Epidermal melanocyte (primary cell): ENCODE results near the gene NT5DC1.
"Not testable (repeated sequence)": the region's sequence is repeated elsewhere in the genome, so short reads cannot be mapped to it uniquely, and the experiment has no call there.

ENCODE experiments used
- DNase-seq: peaks from one replicate; pipeline ENCODE4 v3.0.0; 2011; ENCODE audit warnings: low spot score; ENCODE audit not compliant: insufficient read length

NT5DC1 gene

GRCh38 chr6:116088946-116089345 lies 11.7 kb upstream of the NT5DC1 start:
- DNase-seq, result no peak

DNA sequence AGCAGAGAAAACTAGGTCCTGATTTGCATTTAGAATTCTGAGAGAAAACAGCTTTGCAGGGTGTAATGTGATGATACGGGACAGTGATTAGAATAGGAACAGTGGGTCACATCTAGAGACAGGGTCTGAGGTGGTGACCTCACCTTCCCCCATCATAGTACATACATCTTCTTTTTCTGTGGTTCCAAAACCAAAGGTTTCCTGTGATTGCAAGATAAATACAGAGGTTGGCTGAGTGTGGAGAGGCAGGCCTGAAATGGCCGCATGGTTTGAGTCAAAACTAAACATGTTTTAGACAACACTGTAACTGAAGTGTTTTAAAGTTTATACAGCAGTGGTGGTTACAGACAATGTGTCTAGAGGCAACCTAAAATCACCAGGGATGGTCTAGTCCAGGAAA lies 10.4 kb upstream of the NT5DC1 start:
- no peak for DNase-seq

DNA sequence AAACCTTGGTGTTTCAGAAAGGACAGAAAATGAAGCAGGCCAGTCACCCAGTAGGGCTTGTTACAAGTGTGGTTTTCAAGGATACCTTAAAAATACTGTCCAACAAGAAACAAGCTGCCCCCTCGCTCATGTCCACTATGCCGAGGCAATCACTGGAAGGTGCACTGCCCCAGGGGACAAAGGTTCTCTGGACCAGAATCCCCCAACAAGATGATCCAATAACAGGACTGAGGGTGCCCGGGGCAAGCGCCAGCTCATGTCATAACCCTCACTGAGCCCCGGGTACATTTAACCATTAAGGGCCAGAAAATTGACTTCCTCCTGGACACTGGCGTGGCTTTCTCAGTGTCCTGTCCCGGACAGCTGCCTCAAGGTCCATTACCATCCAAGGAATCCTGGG lies 6.6 kb upstream of the NT5DC1 start:
- DNase-seq, result no peak

DNA sequence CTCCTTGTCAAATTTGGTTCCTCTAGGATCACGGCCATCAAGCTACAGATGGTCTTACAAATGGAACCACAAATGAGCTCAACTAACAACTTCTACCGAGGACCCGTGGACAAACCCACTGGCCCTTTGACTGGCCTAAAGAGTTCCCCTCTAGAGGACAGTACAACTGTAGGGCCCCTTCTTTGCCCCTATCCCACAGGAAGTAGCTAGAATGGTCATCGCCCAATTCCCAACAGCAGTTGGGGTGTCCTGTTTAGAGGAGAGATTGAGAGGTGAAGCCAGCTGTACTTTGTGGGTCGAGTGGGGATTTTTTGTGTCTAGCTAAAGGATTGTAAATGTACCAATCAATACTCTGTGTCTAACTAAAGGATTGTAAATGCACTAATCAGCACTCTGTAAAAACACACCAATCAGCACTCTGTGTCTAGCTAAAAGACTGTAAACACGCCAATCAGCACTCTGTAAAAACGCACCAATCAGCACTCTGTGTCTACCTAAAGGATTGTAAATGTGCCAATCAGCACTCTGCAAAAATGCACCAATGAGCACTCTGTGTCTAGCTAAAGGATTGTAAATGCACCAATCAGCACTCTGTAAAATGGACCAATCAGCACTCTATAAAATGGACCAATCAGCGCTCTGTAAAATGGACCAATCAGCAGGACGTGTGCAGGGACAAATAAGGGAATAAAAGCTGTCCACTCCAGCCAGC lies 4.4 kb upstream of the NT5DC1 start:
- not testable (repeated sequence) for DNase-seq

- DNase-seq, result no peak
Measured at GRCh38 chr6:116096979-116097816, 3.5 kb upstream of the NT5DC1 start.

GRCh38 chr6:116099036-116099435 lies 1.6 kb upstream of the NT5DC1 start:
- DNase-seq, result no peak

GRCh38 chr6:116101302-116101718 lies 657 bp downstream of the NT5DC1 start:
- DNase-seq, result no peak

DNA sequence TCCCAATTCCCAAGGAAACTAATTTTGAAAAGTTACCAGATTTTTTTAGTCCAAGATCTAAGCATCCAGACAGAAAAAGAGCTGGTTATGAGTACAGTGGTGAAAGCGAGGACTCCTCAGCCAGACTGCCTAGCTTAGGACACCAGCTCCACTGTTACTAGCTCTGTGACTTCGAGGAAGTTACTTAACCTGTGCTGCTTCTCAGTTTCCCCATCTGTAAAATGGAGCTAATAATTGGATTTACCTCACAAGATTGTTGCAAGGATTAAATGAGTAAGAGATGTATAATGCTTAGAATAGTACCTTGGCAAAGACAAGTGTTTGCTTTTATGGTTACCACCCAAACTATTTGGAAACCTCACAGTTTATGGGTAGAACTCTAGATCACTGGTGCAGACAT lies 1.1 kb downstream of the NT5DC1 start:
- no peak for DNase-seq

- no peak for DNase-seq
Measured at GRCh38 chr6:116102873-116103272, 2.2 kb downstream of the NT5DC1 start.

GRCh38 chr6:116104636-116105035 lies 4.0 kb downstream of the NT5DC1 start:
- DNase-seq, result no peak

DNA sequence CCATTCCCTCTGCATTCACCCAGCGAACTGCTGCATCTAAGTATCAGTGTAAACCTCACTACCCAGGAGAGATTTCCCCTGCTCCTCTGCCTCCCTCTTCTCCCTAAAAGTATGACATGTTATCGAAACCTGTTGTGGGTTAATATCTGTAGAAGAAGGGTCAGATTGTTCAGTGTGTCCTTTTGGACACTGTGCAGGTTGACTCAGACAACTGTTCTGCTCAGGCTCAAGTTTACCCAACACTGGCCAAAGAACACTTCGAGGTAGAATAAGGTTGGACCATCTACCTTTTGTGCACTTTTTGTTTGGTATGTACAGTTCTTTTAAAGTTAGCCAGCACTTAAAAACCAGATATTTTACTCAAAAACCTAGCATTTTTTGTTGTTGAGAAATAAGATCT lies 4.6 kb downstream of the NT5DC1 start:
- no peak for DNase-seq

DNA sequence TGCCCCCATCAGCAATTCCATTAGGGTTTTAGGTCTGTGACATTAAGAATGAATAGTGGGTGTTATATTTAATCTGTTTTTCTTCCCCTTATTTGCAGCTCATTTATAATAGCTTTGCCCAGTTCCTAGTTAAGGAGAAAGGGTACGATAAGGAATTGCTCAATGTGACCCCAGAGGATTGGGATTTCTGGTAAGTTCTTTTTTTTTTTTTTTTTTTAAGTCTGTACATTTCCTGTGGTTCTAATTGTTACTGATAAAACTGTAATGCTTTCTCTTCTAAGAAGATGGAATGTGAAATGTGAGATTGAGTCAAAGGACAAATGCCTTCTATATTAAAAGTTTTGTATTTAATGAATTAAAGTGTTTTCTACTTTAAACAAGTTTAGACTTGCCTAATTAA lies 5.5 kb downstream of the NT5DC1 start:
- DNase-seq, result no peak

DNA sequence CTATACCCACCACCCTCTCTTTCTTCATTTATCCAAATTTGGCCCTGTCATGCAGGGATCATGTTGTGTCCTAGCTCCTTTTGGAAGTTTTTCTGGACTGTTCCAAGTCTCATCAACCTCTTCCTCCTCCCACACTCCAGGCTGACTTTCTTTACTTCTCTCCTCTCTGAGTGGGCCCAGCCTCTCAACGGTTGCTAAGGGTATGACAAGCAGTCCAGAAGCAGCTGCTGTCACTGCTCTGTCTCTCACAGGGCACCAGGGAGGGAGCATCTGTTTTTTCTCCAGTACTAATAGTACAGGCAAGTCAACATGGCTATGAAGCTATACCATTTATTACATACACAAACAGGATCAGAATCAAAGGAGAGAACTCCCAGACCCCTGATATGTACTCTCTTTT lies 8.2 kb downstream of the NT5DC1 start:
- DNase-seq, result no peak

DNA sequence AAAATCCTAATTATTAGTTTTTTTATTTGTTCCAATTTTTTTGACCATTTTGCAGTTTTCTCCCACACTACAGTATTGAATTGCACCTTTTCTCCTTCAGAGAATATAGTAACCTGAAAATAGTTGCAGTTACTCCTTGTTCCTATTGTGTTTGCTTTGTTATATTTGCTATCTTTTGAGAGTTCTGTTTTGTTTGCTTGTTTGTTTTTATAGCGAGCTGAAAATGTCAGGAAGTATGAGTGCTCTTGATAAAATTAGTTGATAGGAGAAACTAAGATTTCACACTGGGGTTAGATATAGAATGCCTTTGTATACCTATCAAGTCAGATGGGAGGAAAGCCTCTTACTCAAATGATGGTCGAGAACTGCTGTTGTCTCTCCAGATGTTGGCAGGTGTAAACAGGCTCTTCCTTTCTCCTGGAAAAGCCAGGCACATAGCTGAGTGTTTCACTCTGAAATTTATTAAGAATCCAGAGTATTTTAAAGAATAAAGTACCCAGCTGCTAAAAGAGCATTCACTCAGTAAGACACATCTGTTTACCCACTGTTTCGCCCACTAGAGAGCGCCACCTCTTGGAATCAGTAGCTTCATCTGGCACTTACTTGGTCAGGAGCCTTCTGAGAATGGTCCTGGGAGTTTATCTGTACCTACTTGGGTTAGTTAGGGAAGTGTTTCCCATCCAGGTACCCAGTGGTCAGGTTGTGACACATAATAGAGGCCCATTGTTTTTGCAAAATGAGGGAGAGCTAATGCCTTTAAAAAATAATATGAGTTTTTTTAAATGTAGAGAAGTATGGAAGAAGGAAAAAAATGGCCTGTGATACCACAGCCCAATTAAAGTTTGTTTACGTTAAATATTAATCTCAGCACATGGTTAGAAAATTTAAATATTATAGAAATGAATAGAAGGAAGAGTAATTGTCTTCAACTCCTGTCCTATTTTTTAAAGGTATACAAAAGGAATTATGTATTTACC lies 11.2 kb downstream of the NT5DC1 start:
- no peak for DNase-seq

DNA sequence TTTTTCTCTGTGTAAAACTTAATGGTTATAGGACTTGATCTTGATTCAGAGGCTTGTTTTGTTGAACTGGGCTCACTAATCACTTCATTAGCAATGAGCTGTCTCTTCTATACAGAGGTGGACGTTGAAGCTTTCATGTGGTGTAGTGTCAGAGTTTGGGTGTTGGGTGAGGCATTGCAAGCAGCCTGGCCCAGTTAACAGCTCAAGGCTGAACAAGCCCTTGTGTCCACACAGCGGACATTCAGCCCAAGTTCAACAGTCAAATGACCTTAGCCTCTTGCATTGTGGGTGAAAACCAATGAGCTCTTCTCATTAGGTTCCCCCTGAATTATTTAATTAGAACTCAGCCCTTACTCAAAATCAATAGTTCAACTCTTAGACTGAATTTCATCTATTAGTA lies 12.7 kb downstream of the NT5DC1 start:
- DNase-seq, result no peak

GRCh38 chr6:116115781-116116180 lies 15.1 kb downstream of the NT5DC1 start:
- no peak for DNase-seq

- DNase-seq, result no peak
Measured at GRCh38 chr6:116118608-116119007, 18.0 kb downstream of the NT5DC1 start.

- DNase-seq, result no peak
Measured at GRCh38 chr6:116120430-116120829, 19.8 kb downstream of the NT5DC1 start.

GRCh38 chr6:116126032-116126431 lies 25.4 kb downstream of the NT5DC1 start, which contains the start of gene COL10A1:
Gene COL10A1, minus strand, starts transcription at chr6:116126132. Its CDS starts 640 bp downstream, at chr6:116125492.
- DNase-seq, result no peak

DNA sequence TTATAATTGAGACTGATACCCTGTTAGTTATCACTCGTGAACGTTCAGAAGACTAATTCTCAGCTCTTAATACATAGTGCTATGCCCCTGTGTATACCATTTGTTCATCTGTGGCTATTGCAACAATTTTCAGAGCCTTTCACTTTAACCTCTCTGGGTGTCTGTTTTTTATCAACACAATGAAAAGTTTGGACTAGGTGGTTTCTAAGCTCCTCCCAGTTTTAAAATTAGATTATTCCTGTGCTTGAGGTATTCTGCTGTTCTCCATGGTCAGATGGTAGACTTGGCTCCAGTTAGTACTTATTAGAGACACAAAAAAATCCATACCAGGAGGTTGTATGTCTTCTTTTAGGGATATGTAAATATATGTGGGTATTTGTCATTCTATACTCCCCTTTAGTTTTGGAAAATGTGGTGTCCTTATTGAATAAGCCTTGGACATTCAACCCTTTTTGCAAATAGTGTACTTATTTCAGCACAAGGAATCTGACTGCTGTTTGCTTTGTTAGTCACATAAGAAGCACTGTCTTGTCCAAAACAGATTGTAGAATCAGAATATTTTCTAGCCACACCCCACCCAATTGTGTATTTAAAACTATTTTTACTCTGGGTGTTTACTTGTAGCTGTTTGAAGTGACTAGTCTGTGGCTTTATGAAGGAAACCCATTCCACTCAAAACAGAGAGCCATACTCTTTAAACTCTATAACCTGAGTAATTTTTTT lies 27.3 kb downstream of the NT5DC1 start:
- DNase-seq, result no peak

DNA sequence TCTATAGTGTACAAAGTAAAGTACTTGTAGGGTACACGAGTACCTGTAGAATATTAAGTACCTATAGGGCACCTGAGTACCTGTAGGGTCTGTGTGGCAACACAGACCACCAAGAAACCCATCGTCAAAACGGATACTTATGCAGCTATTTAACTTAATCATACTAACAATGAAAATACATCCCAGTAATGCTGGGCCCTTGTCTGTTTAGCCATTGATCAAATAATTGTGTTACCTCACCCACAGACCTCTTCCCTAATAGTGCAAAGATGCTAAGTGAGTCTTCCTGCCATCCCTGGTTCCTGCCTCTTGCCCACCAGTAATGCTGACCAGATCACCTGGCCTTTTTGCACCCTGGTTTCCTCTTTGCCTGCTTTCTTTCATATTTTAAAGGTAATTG lies 32.8 kb downstream of the NT5DC1 start:
- DNase-seq, result no peak
